Urothelium cell line (cell line): ENCODE results near the gene CHCT1.
"Not testable (repeated sequence)": the region's sequence is repeated elsewhere in the genome, so short reads cannot be mapped to it uniquely, and the experiment has no call there.

ENCODE experiments used
- DNase-seq: peaks from one replicate; pipeline ENCODE4 v3.0.0; 2011; ENCODE audit warnings: low spot score, mixed read lengths
- FAIRE-seq: peaks from 2 replicates; lab custom pipeline; 2011; peaks lifted over from hg19 to GRCh38; lab: Jason Lieb, UNC

Gene CHCT1

DNA sequence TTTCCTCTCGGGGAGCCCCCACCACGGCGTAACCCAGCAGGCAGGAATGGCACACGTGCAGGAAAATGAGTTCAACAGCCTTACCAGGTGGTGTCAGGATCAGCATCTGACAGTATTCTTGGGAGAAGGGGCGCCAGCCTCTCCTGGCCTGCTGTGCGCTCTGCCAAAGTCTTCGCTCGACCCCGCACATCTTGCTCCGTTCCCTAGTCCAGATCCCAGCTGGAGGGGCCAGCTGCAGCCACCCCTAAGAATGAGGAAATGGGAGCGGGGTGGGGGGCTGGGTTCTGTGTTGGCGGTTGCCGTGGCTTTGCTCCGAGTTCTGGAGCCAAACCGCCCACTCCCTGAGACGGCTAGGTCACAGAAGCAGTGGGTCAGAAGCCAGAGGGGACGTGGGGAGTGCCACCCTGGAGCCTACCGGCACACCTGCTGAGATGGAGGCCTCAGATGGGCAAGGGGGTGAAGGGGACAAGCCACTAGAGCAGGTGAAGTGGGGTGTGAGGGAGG is at the start of gene CHCT1:
Gene CHCT1 (plus strand): TSS at position 328 of the 504 bp plus-strand sequence. CDS start 104 bp downstream, at position 432.
- FAIRE-seq, result peak; percentile 82

DNA sequence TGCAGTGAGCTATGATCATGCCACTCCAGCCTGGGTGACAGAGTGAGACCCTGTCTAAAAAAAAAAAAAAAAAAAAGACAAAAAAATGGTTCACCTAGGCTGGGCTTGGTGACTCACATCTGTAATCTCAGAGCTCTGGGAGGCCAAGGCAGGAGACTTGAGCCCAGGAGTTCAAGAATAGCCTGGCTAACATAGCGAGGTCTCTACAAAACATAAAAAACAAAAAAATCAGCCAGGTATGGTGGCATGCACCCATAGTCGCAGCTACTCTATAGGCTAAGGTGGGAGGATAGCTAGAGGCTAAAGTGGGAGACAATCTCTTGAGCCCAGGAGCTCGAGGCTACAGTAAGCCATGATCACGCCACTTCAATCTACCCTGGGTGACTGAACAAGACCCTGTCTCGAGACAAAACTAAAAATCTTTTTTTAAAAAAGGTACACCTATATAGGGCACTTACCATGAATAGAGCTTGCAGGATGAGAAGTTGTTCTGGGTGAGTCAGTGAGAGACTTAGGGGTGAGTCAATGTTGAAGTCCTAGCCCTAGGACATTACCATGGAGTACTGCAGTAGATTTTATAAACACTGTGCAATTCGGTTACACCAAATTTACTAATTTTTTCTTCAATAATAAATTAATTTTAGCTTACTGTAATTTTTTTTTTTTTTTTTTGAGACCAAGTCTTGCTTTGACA is 49.4 kb upstream of the CHCT1 start:
- DNase-seq (no peak), FAIRE-seq (no peak)

More for the DNA sequence above, at the start of gene CHCT1:
- no peak for DNase-seq

DNA sequence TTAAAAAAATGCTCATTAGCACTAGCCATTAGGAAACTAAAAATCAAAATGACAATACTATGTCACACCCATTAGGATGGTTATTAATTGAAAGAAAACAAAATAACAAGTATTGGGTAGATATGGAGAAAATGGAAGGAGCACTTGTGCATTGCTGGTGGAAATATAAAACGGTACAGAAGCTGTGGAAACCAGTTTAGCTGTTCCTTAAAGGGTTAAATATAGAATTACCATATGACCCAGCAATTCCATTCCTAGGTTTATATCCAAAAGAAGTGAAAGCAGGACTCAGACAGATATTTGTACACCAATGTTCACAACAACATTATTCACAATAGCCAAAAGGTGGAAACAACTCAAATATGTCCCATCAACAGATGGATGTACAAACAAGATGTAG is 44.1 kb upstream of the CHCT1 start:
- not testable (repeated sequence) for DNase-seq, FAIRE-seq

DNA sequence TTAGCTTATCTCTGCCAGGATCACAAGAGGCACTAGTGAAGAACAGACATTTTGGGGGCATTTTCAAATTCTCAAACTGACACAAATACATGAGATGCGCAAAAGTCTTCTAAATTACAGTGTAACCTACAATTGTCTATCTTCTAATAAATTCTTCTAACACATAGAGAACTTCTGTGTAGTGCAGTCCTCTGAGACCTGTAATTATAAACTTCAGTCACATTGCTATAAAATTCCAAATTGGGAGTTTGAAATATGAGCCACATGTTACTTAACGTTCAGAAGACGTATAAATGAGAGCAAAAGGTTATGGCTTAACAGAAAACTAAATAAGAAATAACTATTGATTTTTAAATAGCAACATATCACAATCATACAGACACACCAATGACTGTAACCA is 42.8 kb upstream of the CHCT1 start:
- FAIRE-seq, result not testable (repeated sequence)

DNA sequence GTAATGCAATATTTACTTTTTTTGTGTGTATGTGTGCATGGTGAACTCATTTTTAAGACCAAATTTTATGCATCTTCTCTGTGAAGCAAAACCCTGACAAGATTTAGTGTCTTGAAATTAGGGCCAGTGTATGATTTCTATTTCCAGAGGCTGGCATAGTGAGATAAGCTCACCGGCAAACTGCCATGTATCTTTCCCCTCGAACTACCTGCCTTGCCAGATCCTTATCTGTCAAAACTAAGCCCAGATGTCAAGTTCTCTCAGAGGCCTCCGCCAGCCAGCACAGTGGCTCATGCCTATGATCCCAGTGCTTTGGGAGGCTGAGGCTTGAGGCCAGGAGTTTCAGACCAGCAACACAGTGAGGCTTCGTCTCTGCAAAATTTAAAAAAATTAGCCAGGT is 40.3 kb upstream of the CHCT1 start:
- DNase-seq (no peak), FAIRE-seq (no peak)

More for the DNA sequence above, 42.8 kb upstream of the CHCT1 start:
- DNase-seq, result not testable (repeated sequence)

DNA sequence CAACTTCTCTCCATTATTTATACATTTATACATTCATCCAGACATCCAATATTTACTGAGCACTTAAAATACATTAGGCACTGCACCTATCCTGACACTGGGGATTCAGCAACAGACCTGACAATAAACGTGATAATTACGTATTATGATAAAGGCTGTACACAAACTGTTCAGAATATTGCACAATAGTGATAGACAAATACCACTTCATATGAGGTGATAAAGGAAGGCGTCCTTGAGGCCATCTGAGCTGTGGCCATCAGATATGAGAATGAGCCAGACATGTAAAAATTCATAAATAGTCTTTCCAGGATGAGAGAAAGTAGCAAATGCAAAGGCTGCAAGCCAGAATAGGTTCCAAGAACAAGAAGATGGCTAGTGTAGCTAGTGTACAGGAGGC is 38.9 kb upstream of the CHCT1 start:
- FAIRE-seq, result no peak
- DNase-seq, result no peak

DNA sequence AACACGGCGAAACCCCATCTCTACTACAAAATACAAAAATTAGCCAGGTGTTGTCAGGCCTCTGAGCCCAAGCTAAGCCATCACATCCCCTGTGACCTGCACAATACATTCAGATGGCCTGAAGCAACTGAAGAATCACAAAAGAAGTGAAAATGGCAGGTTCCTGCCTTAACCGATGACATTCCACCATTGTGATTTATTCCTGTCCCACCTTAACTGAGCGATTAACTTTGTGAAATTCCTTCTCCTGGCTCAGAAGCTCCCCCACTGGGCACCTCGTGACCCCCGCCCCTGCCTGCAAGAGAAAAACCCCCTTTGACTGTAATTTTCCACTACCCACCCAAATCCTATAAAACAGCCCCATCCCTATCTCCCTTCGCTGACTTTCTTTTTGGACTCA is 37.4 kb upstream of the CHCT1 start:
- not testable (repeated sequence) for FAIRE-seq, DNase-seq

DNA sequence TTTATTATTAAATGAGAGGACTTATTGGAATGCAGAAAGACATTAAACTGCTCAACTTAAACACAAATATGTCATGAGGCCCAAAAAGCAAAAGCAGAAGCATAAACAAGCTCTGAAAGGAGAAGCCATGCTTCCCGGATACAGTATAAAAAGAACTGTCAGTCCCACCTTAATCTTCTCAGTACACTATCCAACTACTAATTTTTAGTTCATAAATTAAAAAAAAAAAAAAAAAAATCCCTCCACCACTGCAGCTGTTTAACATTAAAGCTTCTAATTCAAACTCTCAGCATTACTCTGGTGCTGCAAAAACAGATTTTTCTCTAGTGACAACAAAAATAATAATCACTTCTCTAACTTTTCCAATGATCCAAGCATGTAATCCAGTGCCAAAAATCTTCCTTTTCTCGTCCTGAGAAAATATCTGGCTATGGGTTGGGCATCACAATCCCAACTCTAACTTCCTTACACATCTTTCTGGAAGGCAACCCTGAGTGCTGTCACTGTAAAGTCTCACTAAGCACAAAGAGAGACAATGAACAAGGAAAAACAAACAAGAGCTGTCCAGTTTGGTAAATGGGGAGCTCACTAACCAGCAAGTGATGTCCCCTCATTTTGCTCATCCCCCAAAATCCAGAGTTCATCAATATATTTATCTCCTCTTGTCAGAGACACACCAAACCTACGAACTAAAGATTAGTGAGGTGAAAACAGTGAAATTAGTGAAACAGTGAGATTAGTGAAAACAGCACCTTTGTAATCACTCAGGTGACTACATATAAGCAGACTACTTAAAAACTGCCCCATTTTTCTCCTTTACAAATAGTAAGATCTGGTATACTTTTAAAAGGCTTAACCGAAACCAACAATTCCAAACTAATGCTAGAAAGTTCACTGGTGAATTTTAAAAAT is 35.9 kb upstream of the CHCT1 start:
- FAIRE-seq (peak; percentile 17), DNase-seq (no peak)

DNA sequence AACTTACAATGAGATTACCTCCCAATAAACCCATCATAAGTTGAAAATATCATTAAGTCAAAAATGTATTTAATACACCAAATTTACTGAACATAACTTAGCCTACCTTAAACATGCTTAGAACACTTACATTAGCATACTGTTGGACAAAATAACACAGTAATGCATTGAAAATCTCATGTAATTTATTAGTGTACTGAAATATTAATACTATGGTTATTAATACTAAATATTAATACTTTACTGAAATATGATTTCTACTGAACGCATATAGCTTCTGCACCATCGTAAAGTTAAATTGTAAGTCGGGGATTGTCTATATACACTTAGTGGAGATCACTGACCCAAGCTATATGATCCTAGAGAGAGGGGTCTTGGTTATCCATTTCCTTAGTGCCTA is 34.6 kb upstream of the CHCT1 start:
- DNase-seq (no peak), FAIRE-seq (no peak)

DNA sequence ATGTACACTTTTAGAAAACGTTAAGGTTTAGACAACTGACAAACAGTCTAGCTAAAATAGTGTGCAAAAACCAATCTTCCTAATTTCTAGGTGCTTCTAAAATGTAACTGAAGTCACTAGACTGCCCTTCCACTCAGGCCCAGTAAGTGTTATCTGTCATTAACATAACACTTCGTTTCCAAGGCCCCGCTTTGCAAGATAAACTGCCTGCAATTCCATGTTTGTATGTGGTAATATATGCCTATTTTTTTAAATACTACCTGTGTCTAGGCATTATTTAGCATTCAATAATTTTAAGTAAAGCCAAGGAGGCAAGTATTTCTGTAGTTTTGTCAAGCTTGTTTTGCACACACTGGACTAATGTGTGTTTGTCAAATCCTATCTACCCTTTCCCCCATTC is 33.5 kb upstream of the CHCT1 start:
- no peak for FAIRE-seq
- no peak for DNase-seq

DNA sequence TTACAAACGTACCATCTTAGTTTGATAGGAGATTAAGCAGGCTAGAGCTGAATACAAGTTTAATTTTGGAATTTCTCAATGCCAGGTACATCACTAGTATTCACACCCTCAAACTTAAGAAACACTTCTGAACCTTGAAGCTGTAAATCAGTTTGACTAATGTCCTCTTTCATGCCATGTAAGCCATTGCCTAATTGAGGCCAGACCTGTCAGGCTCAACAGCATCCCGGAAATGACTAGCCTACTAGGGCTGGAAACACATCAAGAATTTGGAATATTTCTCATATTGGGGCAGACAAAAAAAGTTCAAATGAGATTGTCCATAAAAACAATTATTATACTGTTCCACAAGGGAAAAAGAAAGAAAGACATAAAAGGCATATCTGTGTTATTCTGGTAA is 32.1 kb upstream of the CHCT1 start:
- peak; percentile 54 for DNase-seq

DNA sequence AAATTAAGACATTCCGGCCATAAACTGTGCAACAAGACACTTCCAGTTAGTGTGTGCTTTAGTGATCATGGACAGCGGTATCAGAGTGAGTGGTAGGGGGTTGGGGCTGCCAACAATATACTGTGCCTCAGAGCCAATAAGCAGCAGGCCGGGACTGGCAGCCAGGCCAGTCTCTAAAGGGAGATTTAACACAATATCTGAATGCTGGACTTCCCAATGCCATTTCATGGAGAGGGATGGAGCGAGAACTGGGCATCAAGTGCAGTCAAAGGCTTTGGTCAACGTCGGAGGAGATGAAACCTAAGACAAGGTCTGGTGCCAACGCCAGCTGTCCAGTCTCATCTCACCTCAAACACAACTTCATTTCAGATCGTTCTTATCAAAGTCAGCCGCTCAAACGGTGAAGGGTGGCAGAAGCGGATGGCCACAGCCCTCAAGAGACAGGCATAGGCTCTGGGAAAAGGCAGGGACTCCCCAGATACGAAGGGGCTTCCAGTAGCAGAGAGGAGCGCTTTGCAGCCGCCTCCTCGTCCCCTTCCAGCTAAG is 31.3 kb upstream of the CHCT1 start:
- peak; percentile 58 for DNase-seq
- FAIRE-seq, result no peak

More for the DNA sequence above, 32.1 kb upstream of the CHCT1 start:
- FAIRE-seq, result no peak

DNA sequence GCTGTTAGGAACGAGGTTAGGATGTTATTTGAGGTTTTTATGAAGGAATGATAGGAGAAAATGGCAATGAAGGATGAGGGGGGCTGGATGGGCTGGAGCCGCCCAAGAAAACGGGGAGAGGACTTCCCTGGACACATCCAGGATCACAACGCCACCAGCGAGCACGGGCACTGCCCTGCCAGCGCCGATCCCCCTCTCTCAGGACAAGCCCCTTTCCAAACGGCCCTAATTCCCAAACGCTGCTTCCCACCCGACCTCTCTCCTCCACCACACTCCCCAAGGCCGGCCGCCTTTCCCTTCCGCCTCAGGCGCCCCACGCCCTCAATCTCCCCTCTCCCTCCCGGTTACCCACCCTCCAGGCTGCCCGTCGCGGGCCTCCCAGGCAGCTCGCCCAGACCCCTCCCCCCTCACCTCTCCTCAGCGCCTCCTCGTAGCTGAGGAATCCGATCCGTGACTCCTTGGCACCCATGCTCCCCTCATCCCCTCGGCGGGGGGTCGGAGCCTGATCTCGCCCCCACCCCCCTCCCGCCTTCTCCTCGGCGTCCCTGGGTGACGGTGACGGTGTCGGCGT is 30.7 kb upstream of the CHCT1 start:
- no peak for FAIRE-seq
- no peak for DNase-seq

DNA sequence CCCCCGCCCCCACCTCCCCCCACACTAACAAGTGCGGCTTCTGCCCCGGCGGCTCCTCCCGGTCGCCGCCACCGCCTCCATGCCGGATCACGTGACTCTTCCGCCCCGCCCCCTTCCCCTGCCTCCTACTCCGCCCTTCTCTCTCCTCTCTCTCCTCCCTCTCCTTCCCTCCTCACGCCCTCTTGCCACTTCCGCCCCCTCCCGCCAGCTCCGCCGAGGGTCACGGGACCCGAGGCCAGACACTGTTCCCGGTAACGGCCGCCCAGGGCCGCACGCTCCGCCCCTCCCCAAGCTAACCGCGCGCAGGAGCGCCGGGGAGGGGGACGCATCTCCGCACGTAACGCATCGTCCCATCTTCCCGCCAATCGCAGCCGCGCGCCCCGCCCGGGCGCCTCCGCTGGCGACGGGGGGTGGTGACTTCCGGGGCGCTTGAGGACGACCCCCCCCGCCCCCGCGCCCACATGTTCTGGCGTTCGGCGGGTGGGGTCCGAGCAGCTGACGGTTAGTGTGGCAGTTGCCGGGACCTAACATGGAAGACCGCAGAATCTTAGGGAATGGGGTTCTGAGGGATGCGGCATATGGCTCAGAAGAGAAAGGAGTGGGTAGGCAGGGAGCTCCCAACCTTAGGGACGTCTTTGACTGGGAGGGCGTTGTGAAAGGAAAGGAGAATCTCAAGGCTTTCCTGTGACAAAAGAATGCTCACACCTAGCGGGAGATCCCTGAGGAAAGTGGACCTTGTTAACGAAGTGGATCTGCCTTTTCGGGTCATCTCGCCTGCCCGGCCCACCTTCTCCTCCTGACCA is 30.0 kb upstream of the CHCT1 start, which contains the start of gene USP32:
Gene USP32 (minus strand): TSS at position 92 of the 803 bp plus-strand sequence. CDS start 194 bp downstream, outside the sequence.
- DNase-seq, result peak; percentile 100
- peak; percentile 99 for FAIRE-seq

DNA sequence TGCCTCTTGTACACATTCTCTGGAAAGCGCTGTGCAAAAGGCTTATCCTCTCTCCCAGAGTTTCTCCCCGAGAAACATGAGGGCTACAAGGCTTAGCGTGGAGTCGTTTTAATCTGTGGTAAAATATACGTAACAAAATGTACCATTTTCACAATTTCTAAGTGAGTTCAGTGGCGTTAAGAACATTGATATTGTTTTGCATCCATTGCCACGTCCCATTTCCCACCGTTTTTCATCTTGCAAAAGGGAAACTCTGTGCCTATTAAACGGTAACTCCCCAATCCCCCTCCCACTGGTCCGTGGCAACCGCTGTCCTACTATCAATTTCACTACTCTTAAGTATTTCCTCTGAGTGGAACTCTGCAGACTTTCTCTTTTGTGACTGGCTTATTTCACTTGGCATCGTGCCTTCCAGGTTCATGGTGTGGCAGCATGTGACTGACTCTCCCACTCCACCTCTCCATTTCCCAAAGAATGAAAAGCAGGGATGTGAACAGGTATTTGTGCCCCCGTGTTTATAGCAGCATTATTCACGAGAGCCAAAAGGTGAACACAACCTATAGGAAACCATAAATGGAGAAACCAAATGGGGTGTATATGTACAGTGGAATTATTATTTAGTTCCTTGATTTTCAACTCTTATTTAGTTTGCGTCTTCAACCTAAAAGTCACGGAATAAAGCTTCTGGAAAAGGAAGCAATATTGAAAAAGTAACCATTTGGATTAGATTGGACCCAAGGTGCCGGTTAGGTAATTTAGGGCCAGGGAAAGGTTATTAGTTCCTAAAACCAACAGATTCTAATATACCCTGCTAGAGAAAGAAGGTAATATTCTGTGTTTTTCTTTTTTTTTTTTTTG is 29.2 kb upstream of the CHCT1 start:
- DNase-seq (peak; percentile 66), FAIRE-seq (peak; percentile 5)

DNA sequence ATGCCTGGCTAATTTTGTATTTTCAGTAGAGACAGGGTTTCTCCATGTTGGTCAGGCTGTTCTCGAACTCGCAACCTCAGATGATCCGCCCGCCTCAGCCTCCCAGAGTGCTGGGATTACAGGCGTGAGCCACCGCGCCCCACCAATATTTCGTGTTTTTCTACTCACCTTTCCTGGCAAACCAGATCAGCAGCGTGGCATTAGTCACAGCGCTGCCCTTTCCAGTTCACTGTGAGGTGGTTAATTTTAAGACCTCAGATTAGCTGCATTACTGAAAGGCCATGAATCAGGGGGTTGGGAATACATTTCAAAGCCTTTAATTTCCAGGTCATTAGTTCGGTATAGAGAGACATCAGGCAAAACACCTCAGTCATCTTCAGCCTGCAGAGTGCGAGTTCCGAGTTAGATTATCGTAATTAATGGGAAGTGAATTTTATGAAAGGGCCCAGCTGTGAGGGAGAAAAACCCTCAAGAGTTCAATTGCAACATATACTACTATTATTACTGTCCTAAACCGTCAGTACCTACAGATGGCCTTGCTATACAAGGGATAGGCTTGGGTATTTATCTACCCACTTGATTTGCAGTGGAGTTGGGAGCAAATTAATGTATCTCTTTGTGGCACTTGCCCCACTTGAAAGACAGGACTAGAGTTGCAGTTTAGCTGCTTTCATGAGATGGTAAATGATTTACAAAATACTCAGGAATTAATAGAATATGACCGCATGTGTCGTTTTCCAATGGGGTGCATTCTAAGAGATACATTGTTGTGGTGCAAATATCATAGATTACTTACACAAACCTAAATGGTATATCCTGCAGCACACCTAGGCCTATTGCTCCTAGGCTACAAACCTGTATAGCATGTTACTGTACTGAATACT is 28.2 kb upstream of the CHCT1 start:
- DNase-seq, result no peak
- FAIRE-seq, result no peak

DNA sequence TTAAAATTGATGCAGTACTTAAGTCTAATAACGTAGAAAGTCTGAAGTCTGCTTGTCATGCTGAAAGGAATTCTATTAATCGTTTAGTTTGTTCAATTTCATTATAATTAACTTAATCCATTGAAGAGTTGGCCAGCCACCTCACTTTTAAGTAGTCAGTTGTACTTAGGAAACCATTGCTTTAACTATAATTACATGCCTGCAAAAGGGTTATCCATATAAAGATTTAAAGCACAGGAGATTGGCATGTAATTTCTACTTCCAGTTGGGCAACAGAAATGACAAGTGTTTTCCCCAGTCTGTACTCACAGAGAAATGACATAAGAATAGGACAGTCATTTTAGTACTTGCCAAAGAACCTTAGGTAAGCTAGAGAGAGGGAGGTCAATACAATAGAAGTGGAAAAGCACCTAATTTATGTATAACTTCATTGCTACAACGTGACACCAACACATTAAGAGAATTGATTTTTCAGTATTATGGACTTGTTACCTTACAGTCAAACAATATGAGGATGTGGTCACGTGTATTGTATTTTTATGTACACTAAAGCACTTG is 26.7 kb upstream of the CHCT1 start:
- DNase-seq (no peak), FAIRE-seq (no peak)

DNA sequence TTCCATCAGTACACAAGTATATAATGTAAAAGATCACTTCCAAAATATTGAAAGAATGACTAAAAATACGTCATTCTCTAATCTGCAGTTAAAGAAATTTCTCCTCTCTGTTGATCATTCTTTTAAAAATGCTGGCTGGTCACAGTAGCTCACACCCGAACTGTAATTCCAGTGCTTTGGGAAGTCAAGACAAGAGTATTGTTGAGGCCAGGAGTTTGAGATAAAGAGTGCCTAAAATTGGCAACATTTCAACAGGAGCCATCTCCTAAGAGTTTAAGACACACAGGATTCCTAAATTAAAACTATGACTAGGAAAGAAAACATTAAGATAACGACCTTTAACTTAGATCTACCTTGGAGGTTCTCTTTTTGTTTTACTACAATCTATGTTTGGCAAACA is 25.9 kb upstream of the CHCT1 start:
- DNase-seq (no peak), FAIRE-seq (no peak)
